HepG2 (cell line): Measurements from ENCODE around the gene TEAD1.

Experiments
- CTCF ChIP-seq: sonication (generic); formaldehyde crosslinking; IDR thresholded peaks from 2 replicates; pipeline ENCODE4 v1.5.0; 2020; ENCODE audit warnings: mild to moderate bottlenecking, missing genetic modification reagents, moderate library complexity
- POLR2AphosphoS5 ChIP-seq: IDR thresholded peaks from 2 replicates; pipeline ENCODE4 v1.6.1; 2012; ENCODE audit warnings: low read depth, low read length
- PREB ChIP-seq: sonication (generic); formaldehyde crosslinking; IDR thresholded peaks from 2 replicates; pipeline ENCODE4 v1.4.0; 2020; ENCODE audit warnings: missing genetic modification reagents
- ZNF317 ChIP-seq: sonication (generic); formaldehyde crosslinking; IDR thresholded peaks from 2 replicates; pipeline ENCODE4 v1.5.0; 2020; ENCODE audit warnings: mild to moderate bottlenecking, missing genetic modification reagents
- TF ChIP-seq, protein P1 (sequence below): sonication (generic); formaldehyde crosslinking; IDR thresholded peaks from 2 replicates; pipeline ENCODE4 v1.4.0; 2020; ENCODE audit warnings: missing genetic modification reagents

DNA sequence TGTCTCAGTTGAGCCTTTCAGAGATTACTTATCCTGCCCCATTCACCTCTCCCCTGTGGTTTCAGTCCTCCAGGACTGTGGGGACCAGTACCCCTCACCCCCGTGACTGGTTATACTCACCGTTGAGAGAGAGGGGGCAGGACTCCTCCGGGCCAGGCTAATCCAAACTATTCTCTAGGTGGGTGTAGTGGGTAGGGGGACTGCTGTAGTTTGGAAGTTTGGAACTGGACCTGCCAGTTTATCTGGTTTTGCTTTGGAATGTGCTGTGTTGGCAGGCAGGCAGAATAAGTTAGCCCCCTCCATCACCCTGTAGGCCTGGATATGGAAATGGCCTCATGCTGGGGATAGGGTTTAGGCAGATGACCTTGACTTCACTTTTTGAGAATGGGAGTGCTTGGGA lies 13.5 kb downstream of the TEAD1 start:
- TF ChIP-seq CTCF (CRISPR knock-in tag): no peak
- TF ChIP-seq, protein P1, sequence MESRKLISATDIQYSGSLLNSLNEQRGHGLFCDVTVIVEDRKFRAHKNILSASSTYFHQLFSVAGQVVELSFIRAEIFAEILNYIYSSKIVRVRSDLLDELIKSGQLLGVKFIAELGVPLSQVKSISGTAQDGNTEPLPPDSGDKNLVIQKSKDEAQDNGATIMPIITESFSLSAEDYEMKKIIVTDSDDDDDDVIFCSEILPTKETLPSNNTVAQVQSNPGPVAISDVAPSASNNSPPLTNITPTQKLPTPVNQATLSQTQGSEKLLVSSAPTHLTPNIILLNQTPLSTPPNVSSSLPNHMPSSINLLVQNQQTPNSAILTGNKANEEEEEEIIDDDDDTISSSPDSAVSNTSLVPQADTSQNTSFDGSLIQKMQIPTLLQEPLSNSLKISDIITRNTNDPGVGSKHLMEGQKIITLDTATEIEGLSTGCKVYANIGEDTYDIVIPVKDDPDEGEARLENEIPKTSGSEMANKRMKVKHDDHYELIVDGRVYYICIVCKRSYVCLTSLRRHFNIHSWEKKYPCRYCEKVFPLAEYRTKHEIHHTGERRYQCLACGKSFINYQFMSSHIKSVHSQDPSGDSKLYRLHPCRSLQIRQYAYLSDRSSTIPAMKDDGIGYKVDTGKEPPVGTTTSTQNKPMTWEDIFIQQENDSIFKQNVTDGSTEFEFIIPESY (CRISPR knock-in tag): no peak
- TF ChIP-seq POLR2AphosphoS5: no peak
- no peak for TF ChIP-seq ZNF317 (CRISPR knock-in tag)
- no peak for TF ChIP-seq PREB (CRISPR knock-in tag)
